HT-29 (cell line): ENCODE results near the gene PWWP2B. TPM values are rescaled to one million over a fixed set of nuclear protein-coding genes. Genes with fewer than 3 reads are reported as not detected.

Experiments used
- DNase-seq: peaks from one replicate; pipeline ENCODE4 v3.0.0-alpha.2; 2015; ENCODE audit warnings: low spot score
- total RNA-seq: library from RNA; depleted of rRNA; stranded (reverse); fragments of >200 nt; shearing (Covaris generic); gene quantifications from 2 replicates; pipeline ENCODE4 v1.2.3, GENCODE V29; 2014

Gene PWWP2B
- total RNA-seq, 1 experiment from 2014 or later, result 73.4 TPM

- no peak for DNase-seq
These were observed 61.1 kb downstream of the PWWP2B start for GRCh38 chr10:132458071-132458585.

- peak; percentile 45 for DNase-seq
These were observed 61.7 kb downstream of the PWWP2B start for GRCh38 chr10:132458586-132459300.

GRCh38 chr10:132459301-132460003, 62.5 kb downstream of the PWWP2B start:
- DNase-seq, result peak; percentile 59

GRCh38 chr10:132460071-132460470, 63.1 kb downstream of the PWWP2B start:
- DNase-seq, result no peak

- no peak for DNase-seq
These were observed 63.7 kb downstream of the PWWP2B start for GRCh38 chr10:132460691-132461090.

GRCh38 chr10:132461103-132461682, 64.2 kb downstream of the PWWP2B start:
- DNase-seq, result no peak

GRCh38 chr10:132461683-132462231, 64.8 kb downstream of the PWWP2B start:
- DNase-seq, result peak; percentile 54

- DNase-seq, result no peak
These were observed 65.7 kb downstream of the PWWP2B start for GRCh38 chr10:132462463-132463332.

GRCh38 chr10:132463333-132464255, 66.6 kb downstream of the PWWP2B start:
- DNase-seq, result no peak

- DNase-seq, result no peak
These were observed 67.5 kb downstream of the PWWP2B start for GRCh38 chr10:132464256-132465192.

- no peak for DNase-seq
These were observed 68.3 kb downstream of the PWWP2B start for GRCh38 chr10:132465193-132465888.

- DNase-seq, result no peak
These were observed 69.0 kb downstream of the PWWP2B start for GRCh38 chr10:132465889-132466519.

GRCh38 chr10:132466520-132467463, 69.8 kb downstream of the PWWP2B start:
- no peak for DNase-seq
